HG02943 (cell line): ENCODE measurements around the gene TIMM17A.

Experiments used
- ATAC-seq: cut with Tn5 transposase; IDR thresholded peaks from one replicate; pipeline ENCODE4 v1.9.1; 2021; ENCODE audit warnings: mild to moderate bottlenecking, low read depth, moderate library complexity; ENCODE audit not compliant: unreplicated experiment

TIMM17A gene

DNA sequence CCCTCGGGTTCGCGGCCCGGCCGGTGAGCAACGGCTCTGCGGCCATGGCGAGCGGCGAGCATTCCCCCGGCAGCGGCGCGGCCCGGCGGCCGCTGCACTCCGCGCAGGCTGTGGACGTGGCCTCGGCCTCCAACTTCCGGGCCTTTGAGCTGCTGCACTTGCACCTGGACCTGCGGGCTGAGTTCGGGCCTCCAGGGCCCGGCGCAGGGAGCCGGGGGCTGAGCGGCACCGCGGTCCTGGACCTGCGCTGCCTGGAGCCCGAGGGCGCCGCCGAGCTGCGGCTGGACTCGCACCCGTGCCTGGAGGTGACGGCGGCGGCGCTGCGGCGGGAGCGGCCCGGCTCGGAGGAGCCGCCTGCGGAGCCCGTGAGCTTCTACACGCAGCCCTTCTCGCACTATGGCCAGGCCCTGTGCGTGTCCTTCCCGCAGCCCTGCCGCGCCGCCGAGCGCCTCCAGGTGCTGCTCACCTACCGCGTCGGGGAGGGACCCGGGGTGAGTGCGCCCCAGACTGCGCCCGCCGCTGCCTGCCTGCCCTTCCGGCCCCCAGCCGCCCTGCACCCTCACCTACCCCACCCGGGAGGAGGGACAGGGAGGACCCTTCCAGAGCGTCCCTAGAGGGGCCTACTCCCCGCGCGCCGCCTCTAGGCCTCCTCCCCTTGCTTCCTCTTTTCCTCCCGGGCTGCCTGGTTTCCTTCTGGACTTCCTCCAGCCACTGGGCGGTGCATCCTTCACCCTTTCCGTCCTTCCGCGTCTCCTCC is 27.5 kb downstream of the TIMM17A start, which contains the start of gene RNPEP:
Gene RNPEP, plus strand, starts transcription at position 26 of the 757 bp plus-strand sequence. Its CDS starts 19 bp downstream, at position 45.
- ATAC-seq, result peak; percentile 59

DNA sequence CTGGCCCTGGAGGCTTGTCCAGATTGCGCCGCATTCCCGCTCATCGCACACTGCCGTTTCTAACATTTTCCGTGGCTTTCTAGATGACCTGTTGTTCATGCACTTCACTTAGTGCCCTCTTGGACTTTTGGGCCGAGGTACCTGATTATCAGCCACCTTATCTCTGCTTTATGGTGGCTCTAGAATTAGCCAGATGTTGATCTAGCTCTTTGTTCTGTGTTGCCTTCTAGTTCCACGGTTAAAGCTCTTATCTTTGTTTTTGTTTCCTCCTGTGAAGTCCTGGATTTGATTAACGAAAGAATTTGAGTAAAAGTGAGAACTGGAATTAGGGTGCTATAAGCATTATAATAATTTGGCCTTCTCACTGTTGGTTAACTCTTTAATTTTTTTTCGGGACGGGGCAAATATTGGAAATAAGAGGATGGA is 28.1 kb downstream of the TIMM17A start:
- ATAC-seq, result peak; percentile 33

DNA sequence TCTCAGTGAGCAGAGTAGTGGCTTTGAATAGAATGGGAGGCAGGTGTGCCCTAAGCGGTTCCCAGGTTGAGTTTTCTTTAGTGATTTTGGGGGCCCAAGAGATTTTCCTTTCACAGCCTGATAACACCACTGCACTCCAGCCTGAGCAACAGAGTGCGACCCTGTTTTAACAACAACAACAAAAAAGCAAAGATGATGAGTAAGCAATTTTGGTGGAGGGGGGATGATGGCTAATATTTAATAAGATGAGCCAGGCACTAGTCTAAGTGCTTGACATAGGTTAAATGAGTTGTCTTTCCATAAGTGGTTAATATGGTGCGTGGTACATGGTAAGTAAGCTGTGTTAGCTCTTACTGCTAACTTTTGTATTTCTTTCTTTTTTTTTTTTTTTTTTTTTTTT is 29.1 kb downstream of the TIMM17A start:
- ATAC-seq, result no peak

DNA sequence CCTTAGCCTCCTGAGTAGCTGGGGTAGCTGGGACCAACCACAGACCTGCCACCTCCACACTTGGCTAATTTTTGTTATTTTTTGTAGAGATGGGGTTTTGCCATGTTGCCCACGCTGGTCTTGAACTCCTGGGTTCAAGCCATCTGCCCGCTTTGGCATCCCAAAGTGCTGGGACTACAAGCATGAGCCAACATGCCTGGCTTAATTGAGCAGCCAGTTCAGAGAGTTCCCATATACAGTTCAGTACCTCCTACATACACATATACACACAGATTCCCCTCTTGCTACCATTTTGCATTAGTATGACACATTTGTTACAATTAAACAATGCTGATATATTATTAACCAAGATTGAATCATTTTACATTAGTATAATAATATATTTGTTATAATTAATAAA is 30.1 kb downstream of the TIMM17A start:
- ATAC-seq, result no peak

DNA sequence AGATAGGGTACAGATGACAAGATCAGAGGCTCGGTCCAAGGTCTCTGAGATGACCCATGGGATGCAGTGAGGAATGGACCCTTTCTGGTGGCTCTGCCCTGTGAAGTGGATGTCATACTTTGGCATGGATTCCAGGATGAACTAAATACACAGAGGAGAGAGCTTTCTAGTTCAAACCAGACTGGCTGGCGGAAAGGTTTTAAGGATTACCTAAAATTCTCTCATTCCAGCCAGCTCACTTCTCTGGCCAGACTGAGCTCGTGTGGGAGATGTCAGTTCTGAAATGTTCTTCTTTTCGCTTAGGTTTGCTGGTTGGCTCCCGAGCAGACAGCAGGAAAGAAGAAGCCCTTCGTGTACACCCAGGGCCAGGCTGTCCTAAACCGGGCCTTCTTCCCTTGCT is 33.3 kb downstream of the TIMM17A start:
- ATAC-seq, result no peak

DNA sequence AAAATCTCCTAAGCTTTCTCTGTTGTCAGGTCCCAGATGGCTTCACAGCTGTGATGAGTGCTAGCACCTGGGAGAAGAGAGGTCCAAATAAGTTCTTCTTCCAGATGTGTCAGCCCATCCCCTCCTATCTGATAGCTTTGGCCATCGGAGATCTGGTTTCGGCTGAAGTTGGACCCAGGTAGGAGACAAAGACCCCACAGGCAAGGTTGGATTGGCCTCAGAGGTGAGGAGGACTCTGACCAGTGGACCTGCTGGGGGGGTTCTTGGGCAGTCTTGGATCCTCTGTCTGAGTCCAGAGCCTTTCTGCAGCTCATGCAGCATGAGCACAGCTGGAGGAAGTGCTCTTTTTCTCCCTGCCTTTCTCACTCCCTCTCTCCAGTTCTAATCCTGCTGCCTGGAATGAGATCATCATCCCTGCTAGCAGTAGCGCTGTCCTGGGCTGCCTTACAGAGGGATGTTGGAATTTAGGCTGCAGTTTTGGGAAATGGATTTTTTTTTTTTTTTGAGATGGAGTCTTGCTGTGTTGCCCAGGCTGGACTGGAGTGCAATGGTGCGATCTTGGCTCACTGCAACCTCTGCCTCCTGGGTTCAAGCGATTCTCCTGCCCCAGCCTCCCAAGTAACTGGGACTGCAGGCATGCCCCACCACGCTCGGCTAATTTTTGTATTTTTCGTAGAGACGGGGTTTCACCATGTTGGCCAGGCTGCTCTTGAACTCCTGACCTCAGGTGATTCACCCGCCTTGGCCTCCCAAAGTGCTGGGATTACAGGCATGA is 34.2 kb downstream of the TIMM17A start:
- ATAC-seq, result no peak

DNA sequence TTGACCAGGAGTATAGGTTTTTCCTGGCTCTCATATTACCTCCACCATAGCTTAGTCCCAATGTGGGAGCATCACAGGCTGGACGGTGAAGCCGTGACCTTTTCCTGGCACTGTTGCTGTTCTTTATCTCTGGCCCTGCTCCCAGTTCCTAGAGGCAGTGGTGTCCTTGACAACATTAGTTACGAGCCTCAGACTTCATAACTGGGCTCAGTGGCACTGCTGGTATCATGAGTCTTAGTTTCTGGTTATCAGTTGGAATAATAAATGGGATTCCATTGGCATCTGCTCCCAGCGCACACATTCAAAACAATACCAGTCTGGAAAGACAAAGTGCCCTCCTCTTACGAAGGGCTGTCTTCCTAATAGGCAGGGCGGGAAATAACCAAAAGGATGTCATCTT is 35.1 kb downstream of the TIMM17A start:
- no peak for ATAC-seq

DNA sequence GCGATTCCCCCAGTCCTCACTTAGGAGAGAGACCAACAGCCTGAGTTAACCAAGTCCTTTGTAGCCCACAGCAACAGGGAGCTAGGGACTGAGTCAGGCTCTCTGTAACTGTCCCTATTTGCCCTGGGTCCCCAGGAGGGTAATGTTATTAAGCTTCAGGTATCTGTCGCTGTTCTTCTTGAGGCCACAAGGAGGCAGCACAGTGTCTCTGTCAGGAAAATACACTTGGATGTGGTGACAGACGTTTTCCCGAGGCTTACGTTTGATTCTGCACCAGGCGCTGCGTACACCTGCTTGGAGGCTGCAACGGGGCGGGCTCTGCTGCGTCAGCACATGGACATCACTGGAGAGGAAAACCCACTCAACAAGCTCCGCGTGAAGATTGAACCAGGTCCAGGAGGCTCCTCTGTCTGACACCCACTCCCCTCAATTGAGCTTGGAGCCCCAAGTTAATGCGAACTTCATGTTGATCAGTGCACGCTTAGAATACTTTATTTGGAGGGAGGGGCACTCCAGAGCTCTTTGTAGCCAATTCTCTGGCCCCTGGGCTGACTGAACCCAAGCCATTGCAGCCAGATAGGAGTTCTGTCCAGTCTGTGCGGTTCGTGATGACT is 44.4 kb downstream of the TIMM17A start:
- no peak for ATAC-seq

DNA sequence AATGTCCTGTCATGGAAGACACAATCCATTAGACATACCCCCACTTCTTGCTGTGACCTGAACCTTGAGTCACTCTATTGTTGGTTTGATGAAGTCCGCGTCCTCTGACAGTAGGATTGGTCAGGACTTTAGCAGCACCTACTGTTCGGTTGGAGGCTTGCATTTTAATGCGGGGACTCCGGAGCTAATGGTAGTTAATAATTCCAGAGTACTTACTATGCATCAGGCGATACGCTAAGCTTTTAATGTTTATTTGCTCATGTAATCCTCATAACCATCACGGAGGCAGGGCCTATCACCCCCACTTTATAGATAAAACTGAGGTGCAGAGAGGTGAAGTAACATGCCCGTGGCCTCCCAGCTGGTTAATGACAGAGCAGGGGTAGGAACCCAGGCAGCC is 47.2 kb downstream of the TIMM17A start:
- no peak for ATAC-seq

DNA sequence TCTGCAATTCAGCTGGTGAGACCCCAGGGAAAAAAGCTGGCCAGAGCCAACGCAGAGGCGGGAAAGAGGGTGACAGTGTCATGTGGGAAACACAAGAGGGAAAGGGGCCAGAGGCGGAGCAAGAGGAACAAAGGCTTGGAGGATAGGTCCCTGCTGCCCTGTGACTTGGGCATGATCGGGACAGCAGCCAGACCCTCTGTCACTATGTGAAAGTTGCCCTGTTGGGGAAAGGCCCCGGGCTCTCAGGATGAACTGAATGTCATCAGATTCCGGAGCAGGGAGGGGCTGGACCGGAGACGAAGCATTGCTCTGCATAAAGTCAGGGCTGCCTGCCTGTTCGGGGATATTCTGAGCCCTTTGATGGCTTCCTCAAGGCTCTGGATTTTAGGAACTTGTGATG is 49.4 kb downstream of the TIMM17A start:
- ATAC-seq, result no peak

DNA sequence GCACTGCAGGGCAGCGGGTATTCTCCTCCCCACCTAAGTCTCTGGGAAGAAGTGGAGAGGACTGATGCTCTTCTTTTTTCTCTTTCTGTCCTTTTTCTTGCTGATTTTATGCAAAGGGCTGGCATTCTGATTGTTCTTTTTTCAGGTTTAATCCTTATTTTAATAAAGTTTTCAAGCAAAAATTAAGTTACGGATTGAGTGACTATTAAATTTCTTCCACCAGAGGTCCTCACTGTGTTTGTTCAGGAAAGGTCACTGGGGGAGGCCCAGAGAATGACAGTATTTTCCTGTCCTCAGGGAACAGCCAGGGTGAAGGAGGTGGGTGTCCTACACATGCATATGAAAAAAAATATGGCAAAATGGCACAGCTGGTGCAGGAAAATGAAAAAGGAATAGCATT is 50.7 kb downstream of the TIMM17A start:
- no peak for ATAC-seq

DNA sequence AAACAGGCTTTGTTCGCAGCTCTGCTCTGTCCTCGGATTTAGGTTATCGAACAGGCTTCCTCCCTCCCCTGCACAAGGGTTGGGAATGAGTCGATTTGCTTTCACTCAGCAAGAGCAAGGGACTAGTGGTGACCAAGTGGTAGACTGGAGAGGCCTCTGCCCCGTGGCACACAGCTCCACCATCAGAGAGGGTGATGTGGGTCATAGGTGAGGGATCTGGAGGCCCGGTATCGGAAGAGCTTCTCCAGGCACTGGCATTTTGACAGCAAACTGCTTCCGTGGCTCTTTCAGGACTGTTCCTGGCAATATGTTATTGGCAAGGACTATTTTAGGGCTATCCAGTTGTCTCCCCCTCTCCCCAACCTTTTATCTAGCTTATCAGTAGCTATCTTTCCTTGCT is 52.0 kb downstream of the TIMM17A start:
- ATAC-seq, result no peak

DNA sequence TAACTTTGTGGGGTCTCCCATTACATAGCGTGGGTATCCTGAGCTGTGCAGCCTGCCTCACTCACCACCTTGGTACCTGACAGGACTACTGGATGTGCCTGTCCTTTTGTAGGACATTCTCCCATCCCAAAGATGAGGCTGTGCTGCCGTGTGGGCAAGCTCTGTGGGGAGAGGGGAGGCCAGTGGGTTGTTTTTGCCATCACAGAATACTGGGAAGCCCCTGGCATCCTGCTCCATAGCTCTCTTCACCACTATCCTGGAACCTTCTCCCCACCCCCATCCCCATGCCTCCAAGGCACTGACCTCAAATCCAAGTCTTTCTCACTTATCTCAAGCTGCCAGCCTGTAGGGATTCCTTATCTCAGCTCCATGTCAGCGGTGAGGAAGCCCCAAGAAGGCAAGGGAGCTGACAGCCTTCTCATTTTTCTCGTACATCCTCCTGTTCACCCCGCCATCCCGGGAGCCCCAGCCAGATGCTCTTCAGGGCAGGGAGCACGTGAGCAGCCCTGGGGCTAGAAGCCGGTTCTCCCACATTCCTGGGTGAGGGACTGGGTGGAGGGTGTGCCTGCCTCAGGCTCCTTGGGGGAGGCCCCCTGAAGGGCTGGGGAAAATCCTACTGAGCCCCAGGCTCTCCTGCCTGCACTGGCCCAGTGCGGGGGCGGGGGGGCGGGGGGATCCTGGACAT is 52.6 kb downstream of the TIMM17A start:
- no peak for ATAC-seq

DNA sequence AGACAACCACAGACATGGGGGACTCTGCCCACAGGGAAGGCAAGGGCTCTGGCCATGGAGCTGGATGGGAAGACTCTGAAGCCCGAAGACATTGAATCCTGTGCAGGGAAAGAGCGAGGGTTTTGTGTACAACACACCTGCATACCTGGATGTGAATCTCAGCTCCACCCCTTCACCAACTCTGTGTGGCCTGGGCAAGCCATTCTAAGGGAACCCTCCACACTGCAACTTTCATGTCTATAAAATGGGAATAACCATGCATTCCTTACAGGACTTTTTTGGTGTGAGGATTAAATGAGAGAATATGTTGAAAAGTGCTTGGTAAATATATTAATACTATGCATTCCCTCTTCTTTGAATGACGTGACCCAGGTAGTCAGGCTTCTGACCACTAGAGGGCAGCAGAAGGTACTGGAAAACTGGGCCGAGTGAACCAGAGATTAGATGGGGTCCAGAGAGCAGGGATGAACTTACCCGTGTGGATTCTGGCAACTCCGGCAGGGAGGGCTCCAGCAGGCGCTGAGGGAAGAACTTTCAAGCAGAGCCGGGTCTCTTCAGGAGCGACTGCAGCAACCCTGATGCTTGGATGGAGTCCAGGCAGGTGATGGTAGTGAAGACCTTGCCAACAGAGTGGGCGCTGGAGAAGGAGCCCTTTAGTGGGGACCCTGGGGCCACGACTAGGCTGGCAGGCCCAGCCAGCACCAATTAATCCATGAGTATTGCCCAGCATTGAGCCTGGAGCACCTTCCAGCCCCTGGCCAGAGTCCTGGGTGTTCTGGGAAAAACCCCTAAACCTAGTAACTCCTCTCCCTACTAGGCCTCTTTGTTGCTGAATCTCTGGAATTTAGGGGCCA is 54.2 kb downstream of the TIMM17A start:
- peak; percentile 45 for ATAC-seq

DNA sequence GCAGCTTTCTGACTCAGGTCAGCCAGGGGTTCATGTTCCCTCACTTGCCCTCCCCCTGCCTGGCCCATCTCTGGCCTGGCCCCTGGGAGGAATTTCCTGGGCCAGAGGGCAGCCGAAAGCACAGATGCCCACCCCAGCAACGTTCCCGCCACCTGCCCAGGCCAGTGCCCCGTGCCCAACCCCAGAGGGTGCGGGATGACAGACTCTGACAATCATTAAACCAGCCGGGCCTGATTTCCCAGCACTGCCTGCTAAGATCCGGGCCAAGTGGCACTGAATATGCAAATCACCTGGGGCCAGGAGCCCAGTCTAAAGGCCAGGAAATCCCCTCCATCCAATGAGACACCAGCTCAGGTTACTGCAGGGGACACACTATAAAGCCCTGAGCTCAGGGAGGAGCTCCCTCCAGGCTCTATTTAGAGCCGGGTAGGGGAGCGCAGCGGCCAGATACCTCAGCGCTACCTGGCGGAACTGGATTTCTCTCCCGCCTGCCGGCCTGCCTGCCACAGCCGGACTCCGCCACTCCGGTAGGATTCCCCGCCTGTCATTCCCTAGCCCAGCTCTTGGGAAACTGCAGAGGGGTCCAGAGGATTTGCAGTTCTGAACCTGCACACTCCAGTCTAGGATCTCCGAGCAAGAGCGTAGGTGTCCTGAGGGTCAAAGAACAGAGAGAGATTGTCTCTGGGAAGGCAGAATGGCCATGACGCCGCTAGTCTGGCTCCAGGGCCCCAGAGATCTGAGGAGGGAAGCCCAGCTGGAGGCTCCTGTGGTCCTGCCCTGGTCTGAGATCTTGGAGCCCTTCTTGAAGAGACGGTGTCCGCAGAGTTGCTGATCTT is 55.1 kb downstream of the TIMM17A start, which contains the start of gene ELF3:
Gene ELF3, plus strand, starts transcription at position 408 of the 836 bp plus-strand sequence. CDS start 550 bp downstream, outside the sequence.
- peak; percentile 83 for ATAC-seq

DNA sequence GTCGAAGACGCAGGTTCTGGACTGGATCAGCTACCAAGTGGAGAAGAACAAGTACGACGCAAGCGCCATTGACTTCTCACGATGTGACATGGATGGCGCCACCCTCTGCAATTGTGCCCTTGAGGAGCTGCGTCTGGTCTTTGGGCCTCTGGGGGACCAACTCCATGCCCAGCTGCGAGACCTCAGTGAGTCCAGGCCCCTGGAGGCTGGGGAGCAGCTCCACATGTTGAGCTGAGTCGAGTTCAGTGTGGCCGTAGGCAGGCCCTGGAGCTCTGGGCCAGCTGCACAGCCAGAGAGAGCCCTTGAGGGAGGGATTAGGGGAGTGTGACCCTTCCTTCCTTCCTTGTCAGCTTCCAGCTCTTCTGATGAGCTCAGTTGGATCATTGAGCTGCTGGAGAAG is 56.7 kb downstream of the TIMM17A start:
- no peak for ATAC-seq

DNA sequence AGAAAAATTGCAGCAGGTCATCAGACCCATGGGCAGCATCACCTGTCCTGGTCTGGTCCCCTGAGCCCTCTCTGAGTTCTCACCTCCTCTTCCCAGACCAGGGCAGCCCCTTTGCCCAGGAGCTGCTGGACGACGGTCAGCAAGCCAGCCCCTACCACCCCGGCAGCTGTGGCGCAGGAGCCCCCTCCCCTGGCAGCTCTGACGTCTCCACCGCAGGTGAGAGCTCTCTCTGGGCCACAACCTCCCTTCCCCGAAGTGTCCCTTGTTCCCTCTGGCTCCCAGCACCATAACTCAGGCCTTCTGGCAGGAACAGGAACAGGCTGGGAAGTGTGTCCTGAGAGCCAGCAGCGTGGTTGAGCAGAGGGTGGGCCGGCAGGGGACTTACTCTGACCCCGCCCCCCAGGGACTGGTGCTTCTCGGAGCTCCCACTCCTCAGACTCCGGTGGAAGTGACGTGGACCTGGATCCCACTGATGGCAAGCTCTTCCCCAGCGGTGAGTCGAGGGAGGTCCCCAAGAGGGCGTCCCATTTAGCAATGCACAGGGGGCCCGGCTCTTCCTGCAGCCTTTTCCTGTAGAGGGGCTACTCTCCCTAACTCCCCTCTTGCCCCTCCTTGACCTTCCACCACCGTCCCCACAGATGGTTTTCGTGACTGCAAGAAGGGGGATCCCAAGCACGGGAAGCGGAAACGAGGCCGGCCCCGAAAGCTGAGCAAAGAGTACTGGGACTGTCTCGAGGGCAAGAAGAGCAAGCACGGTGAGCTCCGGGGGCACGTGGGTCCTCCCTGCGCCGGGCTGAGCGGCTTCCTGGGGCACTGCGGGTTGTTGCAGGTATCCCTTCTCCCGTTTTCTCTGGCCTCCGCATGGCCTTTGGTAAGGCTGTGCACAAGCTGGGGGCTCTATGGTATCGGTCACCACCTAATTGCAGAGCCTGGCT is 57.5 kb downstream of the TIMM17A start:
- no peak for ATAC-seq

DNA sequence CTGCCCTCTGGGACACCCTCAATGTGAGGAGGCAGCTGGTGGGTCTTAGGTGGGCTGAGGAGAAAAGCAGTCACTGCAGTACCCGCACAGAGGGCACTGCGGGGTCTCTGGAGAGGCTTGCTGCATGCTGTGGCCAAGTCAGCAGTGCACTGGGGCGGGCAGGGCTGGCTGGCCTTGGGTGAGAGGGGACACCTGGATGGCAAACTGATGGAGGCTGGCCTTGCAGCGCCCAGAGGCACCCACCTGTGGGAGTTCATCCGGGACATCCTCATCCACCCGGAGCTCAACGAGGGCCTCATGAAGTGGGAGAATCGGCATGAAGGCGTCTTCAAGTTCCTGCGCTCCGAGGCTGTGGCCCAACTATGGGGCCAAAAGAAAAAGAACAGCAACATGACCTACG is 58.3 kb downstream of the TIMM17A start:
- no peak for ATAC-seq
